Lower leg skin (tissue), 4 donors: ENCODE data around the gene GPR78. TPM values are rescaled to one million over a fixed set of nuclear protein-coding genes. Genes with fewer than 3 reads are reported as not detected.
"Not testable (repeated sequence)": the region's sequence is repeated elsewhere in the genome, so short reads cannot be mapped to it uniquely, and the experiment has no call there.

ENCODE experiments used
- DNase-seq, 2 donors: peaks; one replicate each; pipeline ENCODE4 v3.0.0-alpha.2; 2019; ENCODE audit warnings: low spot score in 2 of 2
- H3K4me3 ChIP-seq: fragments of 200-600 bp; sonication (generic); 2 replicates; pipeline ENCODE4 v1.5.1; 2017; ENCODE audit warnings: mild to moderate bottlenecking, low read depth; ENCODE audit not compliant: poor library complexity, severe bottlenecking
- CTCF ChIP-seq, 3 donors: fragments of 450-650 bp; IDR thresholded peaks; one replicate each; pipeline ENCODE4 v1.5.1; 2016; ENCODE audit warnings: antibody characterized with exemption in 3 of 3, mild to moderate bottlenecking in 3 of 3, moderate library complexity in 2 of 3
- POLR2A ChIP-seq, 2 donors: fragments of 450-650 bp; IDR thresholded peaks; one replicate each; pipeline ENCODE4 v1.6.1; 2016 to 2017; ENCODE audit warnings: antibody characterized with exemption in 2 of 2, mild to moderate bottlenecking in 1 of 2, moderate library complexity in 1 of 2
- WGBS, 2 donors: methylation state at CpG; one replicate each; pipeline ENCODE4 v1.1.5; 2018; 5-methylcytosine and 5-hydroxymethylcytosine counted together
- intact Hi-C: fragments of 100-400 bp; cut with DNase I; formaldehyde crosslinking; loops from one replicate; pipeline ENCODE4 v1.15.0; 2023; ENCODE audit warnings: low total_unique reads
- total RNA-seq, 4 donors: library from RNA; depleted of rRNA; stranded (reverse); fragments of >200 nt; gene quantifications; one replicate each; pipeline ENCODE4 v1.1.0, GENCODE V29; 2016

Gene GPR78
- total RNA-seq, 4 donors from 2014 or later = not detected

- H3K4me3 ChIP-seq = no peak overlapping the region
- intact Hi-C loops = no loop called here
- WGBS, 2 donors = 85 to 93% methylated on average over 5 of the region's 5 CpGs
- TF ChIP-seq POLR2A (IDR thresholded peaks at IDR 0.05) = no peak
- TF ChIP-seq CTCF (IDR thresholded peaks at IDR 0.05) = no peak
- DNase-seq = no peak
These were observed 6.9 kb upstream of the GPR78 start for GRCh38 chr4:8573266-8573665.

DNA sequence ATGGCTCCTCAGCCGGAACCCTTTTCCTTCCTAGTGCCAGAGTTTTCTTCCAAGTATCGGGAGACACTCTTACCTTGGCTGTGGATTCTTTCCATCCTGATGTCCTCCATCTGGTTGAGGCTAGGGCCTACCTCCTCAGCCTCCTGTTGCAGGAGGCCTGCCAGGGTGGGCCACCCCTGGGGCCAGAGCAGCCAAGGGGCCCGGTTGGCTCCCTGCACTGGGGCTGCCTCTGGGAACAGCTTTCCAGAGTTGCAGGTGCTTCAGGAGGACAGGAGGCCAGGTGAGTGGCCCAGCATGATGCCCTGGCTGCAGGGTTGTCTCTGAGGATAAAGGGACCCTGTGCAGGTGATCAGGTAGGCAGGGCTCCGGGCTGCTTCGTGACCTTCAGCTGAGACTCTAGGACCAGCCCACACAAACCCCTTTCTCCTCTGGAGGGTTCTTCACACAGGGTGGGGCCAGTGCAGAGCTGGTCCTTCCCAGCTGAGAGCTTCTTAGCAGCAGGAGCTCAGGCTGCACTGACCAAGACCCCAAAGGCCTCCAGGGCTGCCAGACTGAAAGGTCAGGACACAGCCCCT, 5.3 kb upstream of the GPR78 start:
- TF ChIP-seq CTCF (IDR thresholded peaks at IDR 0.05) = no peak
- no peak for TF ChIP-seq POLR2A (IDR thresholded peaks at IDR 0.05)
- intact Hi-C loops = no loop called here
- H3K4me3 ChIP-seq = no peak overlapping the region
- 87 to 95% methylated on average over 5 of the region's 5 CpGs for WGBS, 2 donors
- DNase-seq = no peak

GRCh38 chr4:8575457-8575856, 4.7 kb upstream of the GPR78 start:
- H3K4me3 ChIP-seq = no peak overlapping the region
- TF ChIP-seq POLR2A (IDR thresholded peaks at IDR 0.05) (no peak), CTCF (IDR thresholded peaks at IDR 0.05) (no peak)
- intact Hi-C loops = no loop called here
- WGBS, 2 donors = 79 to 80% methylated on average over 4 of the region's 4 CpGs
- DNase-seq = no peak

GRCh38 chr4:8576591-8576990, 3.6 kb upstream of the GPR78 start:
- intact Hi-C loops, H3K4me3 ChIP-seq, DNase-seq: not testable (repeated sequence)
- 86 to 90% methylated on average over 5 of the region's 5 CpGs for WGBS, 2 donors

GRCh38 chr4:8577046-8577445, 3.1 kb upstream of the GPR78 start:
- TF ChIP-seq POLR2A (IDR thresholded peaks at IDR 0.05) (no peak), CTCF (IDR thresholded peaks at IDR 0.05) (no peak)
- DNase-seq = no peak
- WGBS, 2 donors = 72% methylated on average over 8 of the region's 8 CpGs
- no peak overlapping the region for H3K4me3 ChIP-seq
- intact Hi-C loops = no loop called here

GRCh38 chr4:8577972-8578371, 2.2 kb upstream of the GPR78 start:
- intact Hi-C loops = no loop called here
- no peak for DNase-seq
- TF ChIP-seq CTCF (IDR thresholded peaks at IDR 0.05) = no peak
- TF ChIP-seq POLR2A (IDR thresholded peaks at IDR 0.05) = no peak
- no peak overlapping the region for H3K4me3 ChIP-seq
- 73 to 77% methylated on average over 4 of the region's 4 CpGs for WGBS, 2 donors
